Effector memory CD8-positive, alpha-beta T cell (primary cell): ENCODE results near the gene LINC00632.

Source experiments
- ATAC-seq: fragments of 150-1000 bp; cut with Tn5 transposase; replicated peaks from 2 replicates; pipeline ENCODE4 v1.10.0; 2021; ENCODE audit warnings: mild to moderate bottlenecking, moderate library complexity
- DNase-seq, 3 experiments: peaks; one replicate each; pipeline ENCODE4 v3.0.0; 2021
- H3K27ac Mint-ChIP-seq, 2 donors: one replicate each; pipeline ENCODE4 v1.8.0; 2022; ENCODE audit warnings: mild to moderate bottlenecking in 2 of 2, mixed read lengths in 2 of 2, moderate library complexity in 2 of 2
- H3K27me3 Mint-ChIP-seq, 2 donors: one replicate each; pipeline ENCODE4 v1.8.0; 2022; ENCODE audit warnings: mixed read lengths in 2 of 2
- H3K36me3 Mint-ChIP-seq: one replicate; pipeline ENCODE4 v1.8.0; 2022; ENCODE audit warnings: mild to moderate bottlenecking, moderate library complexity, mixed read lengths; ENCODE audit not compliant: insufficient read depth
- H3K4me1 Mint-ChIP-seq, 2 donors: one replicate each; pipeline ENCODE4 v1.8.0; 2022; ENCODE audit warnings: low read depth in 2 of 2, mixed read lengths in 2 of 2
- H3K4me3 Mint-ChIP-seq, 2 donors: one replicate each; pipeline ENCODE4 v1.8.0; 2022; ENCODE audit warnings: mild to moderate bottlenecking in 2 of 2, mixed read lengths in 2 of 2, moderate library complexity in 2 of 2
- H3K9me3 Mint-ChIP-seq, 2 donors: one replicate each; pipeline ENCODE4 v1.8.0; 2022; ENCODE audit warnings: mixed read lengths in 2 of 2

Gene LINC00632

DNA sequence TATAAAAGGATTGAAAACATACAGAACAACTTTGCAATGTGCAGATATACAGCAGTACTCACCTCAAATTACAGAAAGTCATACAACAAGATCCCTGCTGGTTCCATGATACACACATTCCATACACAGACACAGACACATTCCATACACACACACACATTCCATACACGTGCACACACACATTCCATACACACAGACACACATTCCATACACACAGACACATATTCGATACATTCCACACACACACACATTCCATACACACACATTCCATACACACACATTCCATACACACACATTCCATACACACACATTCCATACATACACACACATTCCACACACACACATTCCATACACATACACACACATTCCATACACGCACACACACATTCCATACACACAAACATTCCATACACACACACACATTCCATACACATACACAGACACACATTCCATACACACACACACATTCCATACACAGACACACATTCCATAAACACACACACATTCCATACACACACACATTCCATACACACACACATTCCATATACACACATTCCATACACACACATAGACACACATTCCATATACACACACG, 13.7 kb downstream of the LINC00632 start:
- no peak for ATAC-seq
- H3K4me1 Mint-ChIP-seq: no peaks in the 10 kb centered on the region
- H3K36me3 Mint-ChIP-seq: no peaks in the 10 kb centered on the region
- H3K27me3 Mint-ChIP-seq: no peaks in the 10 kb centered on the region
- no peak for DNase-seq
- peaks cover 0 to 4% of the 10 kb centered on the region in 2 donors for H3K9me3 Mint-ChIP-seq
- H3K4me3 Mint-ChIP-seq: no peak overlapping the region
- H3K27ac Mint-ChIP-seq: no peak overlapping the region

DNA sequence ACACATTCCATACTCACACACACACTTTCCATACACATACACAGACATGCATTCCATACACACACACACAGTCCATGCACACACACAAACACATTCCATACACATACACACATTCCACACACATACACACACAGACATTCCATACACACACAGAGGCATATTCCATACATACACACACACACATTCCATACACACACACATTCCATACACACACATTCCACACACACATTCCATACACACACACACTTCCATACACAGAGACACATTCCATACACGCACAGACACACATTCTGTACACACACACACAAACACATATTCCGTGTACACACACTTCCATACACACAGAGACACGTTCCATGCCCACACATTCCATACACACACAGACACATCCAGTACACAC, 14.8 kb downstream of the LINC00632 start:
- Mint-ChIP-seq H3K4me1 (no peaks in the 10 kb centered on the region), H3K4me3 (no peak overlapping the region), H3K9me3 (no peaks in the 10 kb centered on the region), H3K27ac (no peak overlapping the region), H3K36me3 (no peaks in the 10 kb centered on the region), H3K27me3 (no peaks in the 10 kb centered on the region)
- no peak for ATAC-seq
- DNase-seq: no peak

DNA sequence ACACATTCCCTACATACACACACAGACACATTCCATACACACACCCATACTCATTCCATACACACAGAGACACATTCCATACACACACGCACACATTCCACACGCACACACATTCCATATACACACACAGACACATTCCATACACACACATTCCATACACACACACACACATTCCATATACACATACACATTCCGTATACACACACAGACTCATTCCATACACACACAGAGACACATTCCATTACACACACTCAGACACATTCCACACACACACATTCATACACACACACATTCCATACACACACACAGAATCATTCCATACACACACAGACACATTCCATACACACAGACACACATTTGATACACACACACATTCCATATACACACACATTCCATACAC, 15.2 kb downstream of the LINC00632 start:
- H3K36me3 Mint-ChIP-seq: no peaks in the 10 kb centered on the region
- no peak overlapping the region for H3K4me3 Mint-ChIP-seq
- ATAC-seq (no peak), DNase-seq (no peak)
- H3K9me3 Mint-ChIP-seq: no peaks in the 10 kb centered on the region
- no peaks in the 10 kb centered on the region for H3K27me3 Mint-ChIP-seq
- no peak overlapping the region for H3K27ac Mint-ChIP-seq
- H3K4me1 Mint-ChIP-seq: no peaks in the 10 kb centered on the region

DNA sequence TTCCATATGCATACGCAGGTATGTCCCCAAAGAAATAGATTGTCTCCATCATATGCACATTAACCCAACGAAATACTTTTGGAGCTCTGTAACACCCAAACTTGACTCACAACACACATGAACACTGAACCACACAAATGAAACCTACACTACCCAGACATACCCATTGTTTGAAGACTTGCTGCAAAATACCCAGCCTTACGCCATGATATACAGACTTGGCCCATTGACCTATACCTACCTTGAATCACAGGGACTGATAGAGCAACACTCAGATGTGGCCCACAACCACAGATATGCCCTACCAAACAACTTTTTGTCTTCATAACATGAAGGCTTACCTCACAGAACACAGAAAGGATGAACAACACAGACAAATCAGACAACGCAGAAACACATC, 15.9 kb downstream of the LINC00632 start:
- Mint-ChIP-seq H3K4me1 (no peaks in the 10 kb centered on the region), H3K27ac (no peak overlapping the region), H3K9me3 (no peaks in the 10 kb centered on the region), H3K4me3 (no peak overlapping the region), H3K27me3 (no peaks in the 10 kb centered on the region), H3K36me3 (no peaks in the 10 kb centered on the region)
- DNase-seq: no peak
- ATAC-seq: no peak

DNA sequence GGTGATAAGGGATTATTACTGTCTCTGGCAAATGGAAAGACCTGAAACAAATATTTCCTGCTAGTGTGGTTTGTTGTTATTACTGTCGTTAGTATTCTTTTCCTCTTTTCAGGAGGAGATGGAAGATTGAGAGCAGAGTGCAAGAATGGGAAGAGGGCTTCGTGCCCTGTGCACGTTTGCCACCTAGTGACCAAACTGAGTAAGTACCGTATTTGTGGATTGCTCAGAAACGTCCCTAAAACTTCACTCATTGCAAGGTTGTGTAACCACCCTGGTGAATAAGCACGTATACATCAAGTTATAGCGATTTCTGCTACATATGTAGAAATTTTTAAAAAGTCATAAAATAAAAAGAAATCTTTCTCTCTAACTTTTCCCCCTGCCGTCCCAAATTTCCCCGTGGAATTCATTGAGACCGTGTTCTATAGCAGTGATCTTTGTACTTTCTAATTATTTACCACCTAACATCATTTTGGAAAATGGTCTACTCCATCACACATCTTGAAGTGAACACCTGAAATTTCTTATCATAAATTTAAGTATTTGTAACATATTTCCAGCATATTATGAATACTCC, 24.3 kb downstream of the LINC00632 start:
- no peaks in the 10 kb centered on the region for H3K9me3 Mint-ChIP-seq
- no peak for DNase-seq
- H3K27ac Mint-ChIP-seq: no peak overlapping the region
- H3K4me1 Mint-ChIP-seq: no peaks in the 10 kb centered on the region
- H3K4me3 Mint-ChIP-seq: no peak overlapping the region
- H3K36me3 Mint-ChIP-seq: peaks cover 4% of the 10 kb centered on the region
- ATAC-seq: no peak
- H3K27me3 Mint-ChIP-seq: no peaks in the 10 kb centered on the region

DNA sequence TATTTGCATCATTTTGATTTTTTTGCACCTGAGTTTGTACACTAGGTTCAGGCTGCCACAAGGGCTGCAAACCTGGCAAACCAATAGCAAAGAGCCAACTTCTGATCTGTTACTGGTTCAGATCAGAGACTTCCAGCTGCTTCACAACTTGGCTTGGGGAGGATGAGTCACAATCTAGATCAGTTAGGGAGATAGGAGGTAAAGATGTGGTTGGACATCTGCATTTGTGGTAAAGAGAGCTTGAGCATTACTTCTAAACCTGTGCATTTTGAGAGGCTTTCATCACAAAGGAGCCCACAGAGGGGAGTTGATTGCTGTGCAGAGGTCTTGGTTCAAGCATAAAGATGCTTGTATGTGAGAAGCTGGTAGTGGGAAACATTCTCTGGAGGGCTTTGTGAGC, 34.5 kb downstream of the LINC00632 start:
- Mint-ChIP-seq H3K27ac (no peak overlapping the region), H3K4me1 (peaks cover 0 to 2% of the 10 kb centered on the region in 2 donors), H3K9me3 (peaks cover 0 to 7% of the 10 kb centered on the region in 2 donors), H3K4me3 (no peak overlapping the region), H3K27me3 (no peaks in the 10 kb centered on the region), H3K36me3 (no peaks in the 10 kb centered on the region)
- ATAC-seq: no peak
- DNase-seq: no peak

DNA sequence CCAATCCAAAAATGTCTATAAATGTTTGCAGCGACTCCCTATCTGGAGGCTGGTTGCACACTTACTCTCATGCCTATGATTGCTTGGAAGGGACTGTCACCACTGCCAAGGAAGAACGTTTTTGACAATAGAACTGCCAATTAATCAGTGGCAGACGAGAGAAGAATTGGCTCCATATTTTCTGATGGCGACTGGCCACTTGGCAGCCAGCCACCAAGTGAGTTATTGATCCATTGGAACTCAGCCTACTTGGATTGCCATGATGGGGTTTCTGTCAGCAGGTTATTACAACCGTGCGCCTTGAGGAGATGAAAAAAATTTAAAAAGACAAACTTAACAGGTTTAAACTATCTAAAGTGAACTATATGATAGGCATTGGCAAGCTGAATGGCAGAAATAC, 47.4 kb downstream of the LINC00632 start:
- H3K27me3 Mint-ChIP-seq: no peaks in the 10 kb centered on the region
- no peak overlapping the region for H3K27ac Mint-ChIP-seq
- ATAC-seq: no peak
- DNase-seq: no peak
- no peaks in the 10 kb centered on the region for H3K9me3 Mint-ChIP-seq
- no peak overlapping the region for H3K4me3 Mint-ChIP-seq
- no peaks in the 10 kb centered on the region for H3K36me3 Mint-ChIP-seq
- H3K4me1 Mint-ChIP-seq: no peaks in the 10 kb centered on the region

DNA sequence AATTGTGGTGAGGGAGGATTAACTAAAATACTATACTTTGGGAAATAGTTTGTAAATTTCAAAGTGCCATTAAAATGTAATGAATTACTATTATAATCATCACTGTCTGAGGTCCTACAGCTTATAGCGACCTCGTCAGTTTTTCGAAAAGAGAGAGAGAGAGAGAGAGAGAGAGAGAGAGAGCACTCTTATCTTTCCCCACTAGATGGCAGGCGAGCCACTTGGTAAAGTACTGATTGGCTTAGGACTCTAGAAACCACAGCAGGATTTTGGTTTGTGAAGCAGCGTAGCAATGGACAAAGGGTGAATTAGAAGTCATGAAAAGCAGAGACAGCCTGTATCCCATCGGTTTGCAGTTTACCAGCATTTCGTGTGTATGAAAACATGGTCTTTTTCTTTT, 52.5 kb downstream of the LINC00632 start:
- Mint-ChIP-seq H3K4me3 (no peak overlapping the region), H3K27ac (no peak overlapping the region), H3K4me1 (no peaks in the 10 kb centered on the region), H3K36me3 (no peaks in the 10 kb centered on the region), H3K9me3 (no peaks in the 10 kb centered on the region), H3K27me3 (peaks cover 0 to 9% of the 10 kb centered on the region in 2 donors)
- DNase-seq (no peak), ATAC-seq (no peak)

DNA sequence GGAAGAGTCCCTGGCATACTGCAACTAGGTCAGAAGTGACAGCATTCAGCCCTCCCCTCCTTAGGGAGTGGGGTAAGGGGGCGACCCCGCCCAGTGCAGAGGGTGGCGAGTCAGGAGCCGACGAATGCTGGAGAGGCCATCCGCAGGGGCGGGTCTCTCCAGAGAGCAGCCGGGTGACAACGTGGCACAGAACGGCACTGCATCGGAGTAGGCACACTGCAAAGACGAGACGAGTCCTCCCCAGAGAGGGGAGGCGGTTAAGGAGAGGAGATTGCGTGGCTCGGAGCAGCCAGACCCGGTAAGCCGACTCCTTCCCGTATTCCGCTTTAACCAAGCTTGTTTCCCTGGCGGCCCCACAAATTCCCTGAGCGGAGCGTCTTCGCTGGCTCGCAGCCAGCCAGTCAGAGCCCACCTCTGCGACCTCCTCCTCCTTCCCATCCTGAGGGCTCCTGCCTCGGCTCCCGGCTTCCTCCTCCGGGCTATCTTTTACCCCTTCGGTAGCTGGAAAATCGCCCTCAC, 54.9 kb downstream of the LINC00632 start:
- H3K27ac Mint-ChIP-seq: no peak overlapping the region
- no peak overlapping the region for H3K4me3 Mint-ChIP-seq
- no peaks in the 10 kb centered on the region for H3K4me1 Mint-ChIP-seq
- ATAC-seq (no peak), DNase-seq (no peak)
- no peaks in the 10 kb centered on the region for H3K9me3 Mint-ChIP-seq
- peaks cover 0 to 9% of the 10 kb centered on the region in 2 donors for H3K27me3 Mint-ChIP-seq
- H3K36me3 Mint-ChIP-seq: no peaks in the 10 kb centered on the region

DNA sequence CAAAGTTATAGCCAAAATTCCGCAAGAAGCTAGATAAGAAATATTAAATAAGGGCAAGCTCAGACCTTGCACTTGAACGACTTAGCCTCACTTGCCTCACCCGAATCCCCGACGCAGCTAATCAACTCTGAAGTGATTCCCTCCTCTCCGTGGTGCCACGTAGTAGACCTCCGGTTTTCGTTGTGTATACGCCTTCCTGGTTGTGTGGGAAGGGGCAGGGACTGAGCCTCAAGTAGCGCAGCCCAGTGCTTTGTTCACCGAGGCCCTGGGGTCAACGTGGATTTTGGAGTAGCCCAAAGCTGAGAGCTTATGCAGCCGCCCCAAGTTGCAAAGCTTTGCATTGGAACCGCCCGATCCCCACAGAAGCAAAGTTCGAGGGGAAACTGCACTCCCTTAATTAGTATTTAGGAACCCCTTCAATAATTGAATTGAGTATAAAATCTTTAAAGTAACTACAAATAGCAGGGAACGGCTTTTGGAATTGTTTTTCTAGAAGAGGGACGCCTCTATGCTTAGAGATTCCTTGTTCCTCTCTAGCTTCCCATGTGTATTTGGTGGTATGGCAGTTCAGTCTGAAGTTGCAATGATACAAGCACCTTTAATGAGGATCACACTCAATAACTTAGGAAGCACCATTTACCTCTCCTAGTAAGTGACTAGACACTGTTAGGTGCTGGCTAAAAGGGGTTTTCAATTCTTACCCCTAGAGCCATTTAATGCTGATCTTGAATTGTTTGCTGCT, 55.7 kb downstream of the LINC00632 start:
- no peaks in the 10 kb centered on the region for H3K36me3 Mint-ChIP-seq
- H3K27ac Mint-ChIP-seq: no peak overlapping the region
- no peak overlapping the region for H3K4me3 Mint-ChIP-seq
- no peaks in the 10 kb centered on the region for H3K4me1 Mint-ChIP-seq
- DNase-seq (no peak), ATAC-seq (no peak)
- peaks cover 0 to 9% of the 10 kb centered on the region in 2 donors for H3K27me3 Mint-ChIP-seq
- H3K9me3 Mint-ChIP-seq: no peaks in the 10 kb centered on the region

DNA sequence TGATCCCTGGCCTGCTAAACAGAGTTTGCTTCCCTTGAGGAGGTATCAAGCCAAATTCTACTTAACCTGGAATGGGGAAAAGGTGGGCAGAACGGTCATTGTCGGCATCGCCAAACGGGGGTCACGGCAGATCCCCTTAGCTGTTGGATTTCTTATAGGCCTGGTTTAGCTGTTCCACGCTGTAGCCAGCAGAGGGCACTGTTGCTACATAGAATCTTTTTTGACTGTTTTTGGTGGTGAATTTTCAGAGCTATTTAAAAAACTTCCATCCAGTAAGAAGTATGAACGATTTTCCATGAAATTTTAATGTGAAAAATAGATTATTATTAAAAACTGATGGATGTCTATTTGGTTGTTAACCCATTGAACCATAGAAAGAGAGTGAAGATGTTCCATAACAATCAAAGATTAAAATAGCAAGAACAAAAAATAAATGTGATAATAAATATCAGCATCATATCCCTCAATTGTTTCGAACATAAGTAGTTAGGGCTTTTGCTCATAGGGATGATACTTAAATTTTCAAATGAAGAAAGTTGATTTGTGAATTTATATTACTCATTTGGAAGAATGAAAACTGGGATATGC, 56.6 kb downstream of the LINC00632 start:
- no peak overlapping the region for H3K4me3 Mint-ChIP-seq
- ATAC-seq: no peak
- H3K9me3 Mint-ChIP-seq: no peaks in the 10 kb centered on the region

DNA sequence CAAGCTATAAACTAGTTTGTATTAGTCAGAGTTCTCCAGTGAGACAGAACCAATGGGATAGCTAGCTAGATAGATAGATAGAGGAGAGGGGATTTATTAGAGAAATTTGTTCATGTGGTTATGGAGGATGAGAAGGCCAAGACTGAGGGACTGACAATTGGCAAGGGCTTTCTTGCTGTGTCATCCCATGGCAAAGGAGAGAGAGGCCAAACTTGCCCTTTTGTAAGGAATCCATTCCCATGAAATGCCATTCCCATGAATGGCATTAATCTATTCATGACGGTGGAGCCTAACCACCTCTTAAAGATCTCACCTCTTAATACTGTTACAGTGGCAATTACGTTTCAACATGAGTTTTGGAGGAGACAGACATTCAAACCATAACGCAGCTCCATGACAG, 58.1 kb downstream of the LINC00632 start:
- H3K4me3 Mint-ChIP-seq: no peak overlapping the region
- H3K4me1 Mint-ChIP-seq: no peaks in the 10 kb centered on the region
- no peak for DNase-seq
- H3K36me3 Mint-ChIP-seq: no peaks in the 10 kb centered on the region
- H3K27me3 Mint-ChIP-seq: peaks cover 0 to 9% of the 10 kb centered on the region in 2 donors
- ATAC-seq: no peak
- no peak overlapping the region for H3K27ac Mint-ChIP-seq
- H3K9me3 Mint-ChIP-seq: peaks cover 0 to 7% of the 10 kb centered on the region in 2 donors

More for the DNA sequence above, 56.6 kb downstream of the LINC00632 start:
- no peak for DNase-seq
- peaks cover 0 to 9% of the 10 kb centered on the region in 2 donors for H3K27me3 Mint-ChIP-seq
- H3K36me3 Mint-ChIP-seq: no peaks in the 10 kb centered on the region
- no peaks in the 10 kb centered on the region for H3K4me1 Mint-ChIP-seq
- no peak overlapping the region for H3K27ac Mint-ChIP-seq

DNA sequence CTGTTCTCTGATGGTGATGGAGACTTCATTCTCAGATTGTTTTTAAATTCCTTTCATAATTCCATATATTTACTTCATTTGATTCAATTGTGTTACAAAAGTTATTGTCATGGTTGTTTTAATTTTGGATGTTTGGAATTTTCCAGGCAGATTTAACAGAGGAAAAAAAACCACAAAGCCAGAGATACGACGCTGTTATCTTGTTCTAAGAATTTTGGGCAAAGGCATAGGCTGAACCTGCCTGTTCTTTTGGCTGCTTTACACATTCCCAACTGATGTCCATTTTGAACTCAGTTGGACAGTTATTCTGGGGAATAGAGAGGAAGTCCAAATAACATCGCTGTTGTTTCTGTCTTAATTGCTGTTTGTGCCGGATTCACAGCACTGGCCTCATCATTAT, 65.7 kb downstream of the LINC00632 start:
- ATAC-seq: no peak
- H3K4me3 Mint-ChIP-seq: no peak overlapping the region
- H3K9me3 Mint-ChIP-seq: peaks cover 3 to 7% of the 10 kb centered on the region in 2 donors
- H3K27ac Mint-ChIP-seq: no peak overlapping the region
- H3K27me3 Mint-ChIP-seq: no peaks in the 10 kb centered on the region
- DNase-seq: no peak
- no peaks in the 10 kb centered on the region for H3K4me1 Mint-ChIP-seq
- H3K36me3 Mint-ChIP-seq: no peaks in the 10 kb centered on the region

DNA sequence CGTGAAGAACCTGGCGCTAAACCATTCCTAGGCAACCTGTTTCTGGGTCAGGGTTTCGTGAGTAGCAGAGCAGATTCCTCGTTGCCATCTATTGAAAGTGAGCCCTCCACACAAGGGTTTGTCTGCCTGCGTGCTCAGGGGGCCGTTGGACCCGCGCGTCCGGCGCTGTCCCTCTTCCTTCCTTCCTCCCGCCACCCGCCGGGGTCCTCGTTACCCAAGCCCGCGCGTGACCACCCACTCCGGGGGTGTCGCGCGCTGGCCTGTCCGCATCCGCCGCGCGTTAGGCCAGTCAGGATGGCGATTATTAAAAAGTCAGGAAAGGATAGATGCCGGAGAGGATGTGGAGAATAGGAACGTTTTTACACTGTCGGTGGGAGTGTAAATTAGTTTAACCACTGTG, 66.8 kb downstream of the LINC00632 start:
- H3K4me1 Mint-ChIP-seq: no peaks in the 10 kb centered on the region
- ATAC-seq: no peak

More for the DNA sequence above, 66.8 kb downstream of the LINC00632 start:
- no peaks in the 10 kb centered on the region for H3K27me3 Mint-ChIP-seq
- H3K36me3 Mint-ChIP-seq: no peaks in the 10 kb centered on the region
- H3K27ac Mint-ChIP-seq: no peak overlapping the region
- peaks cover 3 to 7% of the 10 kb centered on the region in 2 donors for H3K9me3 Mint-ChIP-seq
- no peak for DNase-seq
- H3K4me3 Mint-ChIP-seq: no peak overlapping the region
